Stimulated activated CD4-positive, alpha-beta T cell treated with anti-CD3 and anti-CD28 coated beads, Interleukin-2, amount 100 ng/mL, for 48 hours (primary cell): ENCODE results near the gene PPFIA1.
"Not testable (repeated sequence)": the region's sequence is repeated elsewhere in the genome, so short reads cannot be mapped to it uniquely, and the experiment has no call there.

Source experiments
- DNase-seq, 2 donors: peaks; one replicate each; pipeline ENCODE4 v3.0.0-alpha.2; 2020

The PPFIA1 gene

DNA sequence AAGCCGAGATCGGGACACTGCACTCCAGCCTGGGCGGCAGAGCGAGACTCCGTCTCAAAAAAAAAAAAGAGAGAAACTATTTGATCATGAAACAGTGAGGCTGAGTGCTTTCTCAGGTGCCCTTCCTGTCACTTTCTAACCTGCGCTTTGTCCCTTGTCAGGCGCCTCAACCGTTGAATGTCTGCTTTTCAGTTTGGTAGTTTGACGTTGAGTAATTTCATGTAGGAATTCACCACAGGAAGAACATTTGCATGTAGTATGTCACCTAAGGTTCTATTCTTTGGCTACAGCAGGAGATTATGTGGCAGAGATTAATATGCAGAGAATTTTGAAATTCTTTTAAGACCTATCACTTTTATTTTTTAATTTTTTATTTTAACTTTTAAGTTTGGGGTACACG lies 57.2 kb downstream of the PPFIA1 start:
- no peak for DNase-seq

DNA sequence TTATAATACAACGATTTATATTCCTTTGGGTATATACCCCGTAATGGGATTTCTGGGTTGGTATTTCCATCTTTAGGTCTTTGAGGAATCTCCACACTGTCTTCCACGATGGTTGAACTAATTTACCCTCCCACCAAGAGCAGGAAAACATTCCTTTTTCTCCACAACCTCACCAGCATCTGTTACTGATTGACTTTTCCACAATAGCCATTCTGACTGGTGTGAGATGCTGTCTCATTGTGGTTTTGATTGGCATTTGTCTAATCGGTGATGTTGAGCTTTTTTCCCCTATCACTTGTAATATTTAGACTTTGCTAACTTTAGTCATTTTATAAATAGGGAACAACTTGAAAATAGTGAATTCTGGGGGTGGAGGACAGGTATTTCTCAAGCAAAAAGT lies 58.1 kb downstream of the PPFIA1 start:
- DNase-seq, result no peak

DNA sequence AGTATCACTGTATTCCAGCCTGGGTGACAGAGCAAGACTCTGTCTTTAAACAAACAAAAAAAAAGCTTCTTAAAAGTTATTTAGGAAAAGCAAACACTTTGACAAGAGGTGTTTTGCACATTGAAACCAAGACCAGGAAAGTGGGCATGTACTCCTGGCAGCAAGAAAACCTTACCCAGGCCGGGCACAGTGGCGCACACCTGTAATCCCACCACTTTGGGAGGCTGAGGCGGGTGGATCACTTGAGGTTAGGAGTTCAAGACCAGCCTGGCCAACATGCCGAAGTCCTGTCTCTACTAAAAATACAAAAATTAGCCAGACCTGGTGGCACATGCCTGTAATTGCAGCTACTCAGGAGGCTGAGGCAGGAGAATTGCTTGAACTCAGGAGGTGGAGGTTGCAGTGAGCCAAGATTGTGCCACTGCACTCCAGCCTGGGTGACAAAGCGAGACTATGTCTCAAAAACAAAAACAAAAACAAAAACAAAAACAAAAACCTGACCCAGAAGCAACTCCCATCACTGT lies 60.9 kb downstream of the PPFIA1 start:
- not testable (repeated sequence) for DNase-seq

- DNase-seq, result no peak
These were observed 61.4 kb downstream of the PPFIA1 start for GRCh38 chr11:70331901-70332300.

DNA sequence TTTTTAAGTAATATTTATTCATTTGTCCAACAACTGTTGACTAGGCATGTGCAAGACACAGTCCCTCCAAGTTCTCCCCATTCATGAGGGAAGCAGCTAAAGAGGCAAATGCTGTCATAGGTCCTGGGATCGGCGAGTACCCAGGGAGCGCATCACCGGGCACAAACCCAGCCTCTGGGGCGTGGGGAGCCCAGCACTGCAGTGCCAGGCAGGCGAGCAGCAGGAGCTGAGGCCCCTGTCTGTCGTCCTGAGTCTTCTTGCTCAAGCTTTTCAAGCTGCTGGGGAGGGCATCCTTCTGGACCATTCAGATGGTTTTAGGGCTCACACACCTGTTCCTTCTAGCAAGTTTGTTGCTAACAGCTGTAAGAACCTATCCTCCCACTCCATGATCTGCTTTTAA lies 62.1 kb downstream of the PPFIA1 start:
- no peak for DNase-seq

GRCh38 chr11:70333261-70333660 lies 62.8 kb downstream of the PPFIA1 start:
- no peak for DNase-seq

- no peak for DNase-seq
These were observed 64.0 kb downstream of the PPFIA1 start for GRCh38 chr11:70334351-70334995.

- DNase-seq, result no peak
These were observed 65.0 kb downstream of the PPFIA1 start for GRCh38 chr11:70335511-70335910.

GRCh38 chr11:70338594-70338993 lies 68.1 kb downstream of the PPFIA1 start:
- DNase-seq, result no peak

GRCh38 chr11:70339066-70339465 lies 68.6 kb downstream of the PPFIA1 start:
- no peak for DNase-seq

DNA sequence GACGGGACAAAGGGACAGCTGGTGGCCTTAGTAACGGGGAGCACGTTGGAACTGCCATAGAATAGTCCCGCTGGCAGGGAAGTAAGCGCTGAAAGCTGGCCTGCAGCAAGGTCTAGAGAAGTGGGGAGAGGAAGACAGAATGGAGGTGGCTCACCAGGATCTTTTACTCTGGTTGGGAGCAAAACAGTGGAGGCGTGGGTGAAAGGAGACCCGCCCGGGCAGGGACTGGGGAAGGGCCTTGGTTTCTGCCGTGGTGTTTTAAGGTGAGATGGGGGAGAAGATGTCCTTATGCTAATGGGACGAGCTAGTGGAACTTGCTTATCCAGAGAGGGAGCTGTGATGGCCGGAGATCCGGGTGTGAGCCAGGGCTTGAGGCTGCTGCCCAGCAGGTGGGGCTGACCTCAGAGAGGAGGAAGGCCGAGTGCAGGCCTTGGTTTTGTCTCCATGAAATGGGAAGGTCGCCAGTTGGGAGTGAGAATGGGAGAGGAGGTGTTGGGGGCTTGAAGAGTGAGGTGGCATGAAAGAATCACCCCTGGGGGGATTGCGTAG lies 71.5 kb downstream of the PPFIA1 start:
- DNase-seq, result no peak

GRCh38 chr11:70343636-70344035 lies 73.1 kb downstream of the PPFIA1 start:
- no peak for DNase-seq

- no peak for DNase-seq
These were observed 77.7 kb downstream of the PPFIA1 start for GRCh38 chr11:70348191-70348590.

GRCh38 chr11:70348608-70349007 lies 78.1 kb downstream of the PPFIA1 start:
- no peak for DNase-seq

DNA sequence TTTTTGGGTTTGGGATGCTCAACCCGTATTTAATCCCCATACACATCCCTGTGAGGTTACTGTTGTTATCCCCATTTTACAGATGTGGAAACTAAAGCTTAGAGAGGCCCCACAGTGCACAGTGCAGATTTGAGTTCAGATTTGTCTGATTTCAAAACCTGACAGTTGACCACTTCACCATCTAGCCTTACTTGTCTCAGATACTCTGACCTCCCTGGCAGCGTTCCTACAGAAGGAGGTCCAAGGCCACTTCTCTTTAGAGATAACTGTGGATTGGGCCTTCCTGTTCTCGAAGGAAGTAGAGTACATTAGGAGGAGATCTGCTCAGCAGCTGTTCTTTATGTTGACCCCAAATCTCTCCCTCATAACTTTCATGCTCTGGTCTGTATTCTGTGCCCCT lies 81.2 kb downstream of the PPFIA1 start:
- no peak for DNase-seq

GRCh38 chr11:70352100-70352499 lies 81.6 kb downstream of the PPFIA1 start:
- no peak for DNase-seq

- no peak for DNase-seq
These were observed 82.1 kb downstream of the PPFIA1 start for GRCh38 chr11:70352601-70353000.

GRCh38 chr11:70353329-70353728 lies 82.8 kb downstream of the PPFIA1 start:
- DNase-seq, result no peak

GRCh38 chr11:70353900-70354568 lies 83.5 kb downstream of the PPFIA1 start:
- no peak for DNase-seq

DNA sequence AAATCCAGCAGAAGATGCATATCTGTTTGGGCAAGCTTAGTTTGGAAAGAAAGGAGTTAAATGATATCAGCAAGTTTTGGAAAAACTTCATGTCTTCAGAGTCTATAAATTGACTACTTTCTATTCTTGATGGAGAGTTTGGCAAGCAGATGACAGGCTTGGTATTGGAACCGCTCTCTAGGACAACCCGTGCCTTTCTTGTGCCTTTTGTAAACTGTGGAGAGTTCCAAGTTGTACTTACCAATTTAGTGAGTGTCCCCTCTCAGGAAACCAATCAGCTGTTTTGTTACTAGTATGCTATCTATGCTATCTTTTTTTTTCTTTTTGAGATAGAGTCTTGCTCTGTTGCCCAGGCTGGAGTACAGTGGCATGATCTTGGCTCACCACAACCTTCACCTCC lies 84.1 kb downstream of the PPFIA1 start:
- DNase-seq, result no peak

GRCh38 chr11:70358753-70359152 lies 88.3 kb downstream of the PPFIA1 start:
- no peak for DNase-seq

GRCh38 chr11:70359451-70360205 lies 89.1 kb downstream of the PPFIA1 start:
- DNase-seq, result no peak

DNA sequence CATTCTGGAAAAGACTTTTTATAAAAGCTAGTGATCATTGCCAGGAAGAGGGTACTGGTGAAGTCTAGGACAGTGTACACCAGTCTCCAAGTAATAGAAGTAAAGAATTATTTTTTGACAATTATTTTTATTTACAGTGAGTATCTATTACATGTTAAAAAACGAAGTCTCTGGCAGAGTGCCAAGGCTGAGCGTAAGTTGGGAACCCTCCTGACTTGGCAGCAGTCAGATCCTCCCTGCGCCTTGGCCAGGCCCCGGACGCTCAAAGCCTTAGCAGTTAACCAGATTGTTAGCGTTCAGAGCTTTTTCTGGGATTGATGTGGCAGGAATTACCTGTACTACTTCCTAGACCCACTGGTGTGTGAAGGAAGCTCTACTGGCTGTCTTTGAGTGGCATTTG lies 89.7 kb downstream of the PPFIA1 start:
- DNase-seq, result no peak

- DNase-seq, result no peak
These were observed 93.7 kb downstream of the PPFIA1 start for GRCh38 chr11:70364178-70364577.
